ENCODE measurements around the gene CPE. TPM values are rescaled to one million over a fixed set of nuclear protein-coding genes. Genes with fewer than 3 reads are reported as not detected.

Gene CPE
- total and polyA plus RNA-seq, 2 of the 4 experiments (the other 2 are of a cell fraction): 3.6 to 13.5 TPM

- BruUV-seq (replicated peaks): no TSS peak
- H2AK9ac ChIP-seq (replicated peaks; ENCODE audit: low read depth, low read length, poor library complexity): no peak overlapping the region
- CTCF ChIA-PET: no interaction called here
- H2BK20ac ChIP-seq (ENCODE audit: low read depth, low read length): no peak overlapping the region
- no peak overlapping the region for H4K5ac ChIP-seq (ENCODE audit: low read depth, low read length)
- no peak overlapping the region for H2BK120ac ChIP-seq (ENCODE audit: low read depth, low read length)
- DNase-seq (no peak), ATAC-seq (ENCODE audit: low read depth) (no peak)
- no peak for TF ChIP-seq RFX5 (IDR thresholded peaks at IDR 0.05; ENCODE audit: low read depth, low read length)
- TF ChIP-seq CEBPB (IDR thresholded peaks at IDR 0.05; ENCODE audit: low read depth, low read length): peak; percentile 54; the same call in 1 of the 2 replicates
- dilution Hi-C loops (cut with HindIII; ENCODE audit: low sequenced_read_pairs, unreplicated experiment): no loop called here
- H3K4me3 ChIP-seq (ENCODE audit: insufficient read depth, low read depth, low read length): no peak overlapping the region
- no peak overlapping the region for H2AK5ac ChIP-seq (ENCODE audit: low read depth, low read length)
- H3K79me1 ChIP-seq (ENCODE audit: low read depth in 1 of 2, low read length in 2 of 2): no peaks in the 10 kb centered on the region
- no peak overlapping the region for H2BK5ac ChIP-seq (ENCODE audit: low read depth, low read length, poor library complexity, severe bottlenecking)
- H3K9ac ChIP-seq (ENCODE audit: low read depth, low read length): no peak overlapping the region
- no peaks in the 10 kb centered on the region for H3K36me3 ChIP-seq (ENCODE audit: control insufficient read depth, insufficient read depth, low read length)
- H3K4me1 ChIP-seq (ENCODE audit: control insufficient read depth, insufficient read depth, low read length): no peaks in the 10 kb centered on the region
- H2BK15ac ChIP-seq (ENCODE audit: low read depth, low read length): no peak overlapping the region
- no peak overlapping the region for H4K91ac ChIP-seq (ENCODE audit: insufficient read depth, low read depth, low read length)
- no peaks in the 10 kb centered on the region for H3K9me3 ChIP-seq (ENCODE audit: control insufficient read depth, insufficient read depth, low read length)
- H2AFZ ChIP-seq (replicated peaks; ENCODE audit: low read length, poor library complexity): no peak overlapping the region
- no peaks in the 10 kb centered on the region for H3K27me3 ChIP-seq (ENCODE audit: control insufficient read depth, insufficient read depth, low read length)
- H3K14ac ChIP-seq (replicated peaks; ENCODE audit: low read depth, low read length): no peak overlapping the region
- H4K20me1 ChIP-seq (ENCODE audit: insufficient read depth, low read length): no peaks in the 10 kb centered on the region
- H3K27ac ChIP-seq (ENCODE audit: insufficient read depth, low read length): no peak overlapping the region
- POLR2A ChIA-PET (ENCODE audit: unreplicated experiment): no interaction called here
- no CpG with 5 or more reads among the region's 5 CpGs for WGBS, 2 experiments (ENCODE audit: extremely low coverage in 2 of 2, insufficient read length in 1 of 2)
- no peak overlapping the region for H3K18ac ChIP-seq (ENCODE audit: low read depth, low read length)
- intact Hi-C loops (cut with micrococcal nuclease): no loop called here
- H3K23ac ChIP-seq (ENCODE audit: low read depth, low read length): no peak overlapping the region
- H3K4ac ChIP-seq (ENCODE audit: low read depth, low read length): no peak overlapping the region
- no peak overlapping the region for H3K4me2 ChIP-seq (ENCODE audit: low read depth, low read length)
- in situ Hi-C loops (cut with MboI; ENCODE audit: low sequenced_read_pairs): no loop called here
- no peaks in the 10 kb centered on the region for H3K9me1 ChIP-seq (ENCODE audit: insufficient read depth, low read length)
- no peak overlapping the region for H4K8ac ChIP-seq (ENCODE audit: low read depth in 2 of 2, low read length in 2 of 2)
- H3K56ac ChIP-seq (ENCODE audit: extremely low read depth, insufficient read depth, low read length): no peak overlapping the region
These were observed 9.3 kb upstream of the CPE start for GRCh38 chr4:165369522-165369921.
